Activated T-helper 9 cell treated with anti-CD3 and anti-CD28 coated beads, Interleukin-2, amount 50 U/mL, for 16 hours (primary cell): ENCODE data around the gene GOLT1A.

Experiments used
- DNase-seq: peaks from one replicate; pipeline ENCODE4 v3.0.0-alpha.2; 2020; ENCODE audit warnings: low read depth

Gene GOLT1A

DNA sequence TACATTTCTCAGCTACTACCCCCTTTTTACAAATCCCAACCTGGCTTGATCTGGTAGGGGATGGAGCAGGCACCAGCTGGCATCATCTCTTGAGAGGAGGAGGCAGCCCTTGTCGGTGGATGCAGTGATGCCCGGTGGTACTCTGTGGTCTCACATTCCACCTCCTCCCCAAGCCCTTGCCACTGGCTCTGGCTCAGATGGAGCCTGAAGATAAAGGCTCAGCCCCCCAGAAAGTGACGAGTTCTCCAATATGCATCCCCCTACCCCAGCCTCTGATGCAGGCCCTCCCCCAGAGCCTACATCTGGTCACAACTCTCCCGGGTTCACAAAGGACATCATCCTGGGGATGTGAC, 3.8 kb upstream of the GOLT1A start:
- DNase-seq, result no peak

DNA sequence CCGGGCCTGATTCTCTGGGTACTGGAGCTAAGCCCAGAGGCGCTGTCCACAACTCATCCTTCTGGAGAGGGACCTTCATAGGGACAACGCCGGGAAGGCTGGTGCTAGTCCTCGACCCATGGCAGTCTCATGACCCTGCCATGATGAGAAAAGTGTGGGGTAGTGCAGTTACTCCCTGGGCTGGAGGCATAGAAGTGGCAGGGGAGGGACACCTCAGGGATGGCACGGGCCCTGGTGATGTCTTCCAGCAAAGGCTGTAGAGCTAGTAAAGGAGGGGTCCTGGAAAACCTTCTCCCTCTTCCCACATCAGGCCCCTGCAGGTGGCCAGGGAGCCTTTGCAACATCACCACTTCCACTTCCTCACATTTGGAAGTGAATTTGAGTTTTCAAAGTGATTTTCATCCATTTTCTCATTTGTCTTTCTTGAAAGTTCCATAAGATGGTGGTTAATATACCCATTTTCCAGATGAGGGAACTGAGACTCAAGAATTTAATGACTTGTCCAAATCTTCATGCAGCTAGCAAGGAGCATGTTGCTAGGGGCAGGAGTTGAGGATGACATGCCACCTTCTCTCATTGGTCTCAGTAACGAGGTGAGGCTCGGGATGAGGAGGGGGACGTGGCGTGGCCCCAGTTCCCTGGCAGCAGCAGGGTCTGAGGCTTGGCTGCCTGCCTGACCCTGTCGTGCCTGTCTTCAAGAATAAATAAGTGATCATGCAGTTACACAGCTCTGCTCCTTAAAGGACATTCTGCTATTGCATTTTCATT, 3.3 kb upstream of the GOLT1A start:
- no peak for DNase-seq

DNA sequence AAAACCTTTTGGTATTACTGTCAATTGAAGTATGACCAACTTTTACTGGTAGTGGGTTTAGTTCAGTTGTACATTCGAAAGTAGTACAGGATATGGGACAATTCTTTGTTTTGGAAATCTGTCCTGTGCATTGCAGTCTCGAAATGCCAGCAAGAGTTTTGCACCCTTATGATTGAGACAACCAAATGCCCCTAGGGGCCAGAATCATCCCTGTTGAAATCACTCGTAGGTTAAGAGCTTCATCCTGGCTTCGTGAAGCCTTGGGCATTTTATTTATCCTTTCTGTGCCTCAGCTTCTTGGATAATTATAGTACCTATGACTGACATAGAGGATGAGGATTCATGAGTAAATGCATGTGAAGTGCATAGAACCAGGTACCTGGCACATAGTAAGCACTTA, 2.4 kb upstream of the GOLT1A start:
- no peak for DNase-seq

DNA sequence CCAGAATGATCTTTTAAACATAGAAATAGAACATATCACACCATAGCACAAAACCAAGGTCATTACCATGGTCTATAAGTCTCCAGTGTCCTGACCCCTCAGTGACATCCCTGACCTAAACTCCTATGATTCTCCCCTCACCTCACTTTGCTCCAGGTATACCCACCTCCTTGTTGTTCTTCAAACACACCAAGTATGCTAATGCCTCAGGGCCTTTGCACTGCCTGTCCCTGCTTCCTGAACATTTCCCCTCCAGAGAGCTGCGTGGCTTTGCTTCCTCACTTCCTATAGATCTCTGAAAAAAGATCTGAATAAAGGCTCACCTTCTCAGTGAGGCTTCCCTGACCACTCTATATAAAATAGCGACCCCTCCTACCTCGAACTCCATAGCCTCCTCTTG, 1.1 kb downstream of the GOLT1A start:
- no peak for DNase-seq

DNA sequence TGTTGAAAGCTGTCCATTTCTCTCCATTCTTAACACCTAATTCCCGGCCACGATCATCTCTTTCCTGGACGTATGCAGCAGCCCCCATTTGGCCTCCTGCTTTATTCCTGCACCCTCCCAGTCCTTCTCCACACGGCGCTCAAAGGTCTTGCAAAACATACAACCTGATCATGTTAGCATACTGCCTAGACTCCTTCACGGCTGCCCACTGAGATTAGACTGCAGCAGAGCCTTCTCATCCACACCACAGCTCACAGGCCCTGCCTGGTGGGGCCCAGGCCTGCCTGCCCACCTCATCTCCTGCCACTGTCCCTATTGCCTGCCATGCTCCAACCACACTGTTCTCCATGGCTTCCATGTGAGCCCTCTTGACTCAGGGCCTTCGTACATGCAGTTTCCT, 2.7 kb downstream of the GOLT1A start:
- DNase-seq, result no peak

DNA sequence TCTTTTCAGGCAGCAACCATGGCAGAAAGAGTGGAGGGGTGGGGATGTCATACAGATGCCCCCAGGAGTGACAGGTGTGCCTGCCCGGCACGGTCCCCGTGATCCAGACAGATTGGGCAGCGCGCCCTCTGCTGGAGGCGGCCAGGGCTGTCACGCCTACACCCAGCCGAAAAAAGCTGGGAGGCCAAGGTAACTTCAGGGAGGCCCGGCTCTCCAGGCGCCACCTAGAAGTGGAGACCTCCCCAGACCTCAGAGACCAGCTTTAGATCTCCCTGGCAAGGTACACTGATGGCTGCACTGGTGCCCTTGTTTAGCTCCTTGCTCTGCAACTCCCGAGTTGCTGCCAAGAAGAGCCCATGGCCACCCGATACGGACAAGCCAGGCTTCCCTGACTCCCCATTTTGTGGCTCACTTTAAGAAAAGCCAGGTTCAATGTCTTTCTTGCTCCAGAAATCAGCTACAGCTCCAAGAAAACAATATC, 6.6 kb downstream of the GOLT1A start:
- peak; percentile 62 for DNase-seq

DNA sequence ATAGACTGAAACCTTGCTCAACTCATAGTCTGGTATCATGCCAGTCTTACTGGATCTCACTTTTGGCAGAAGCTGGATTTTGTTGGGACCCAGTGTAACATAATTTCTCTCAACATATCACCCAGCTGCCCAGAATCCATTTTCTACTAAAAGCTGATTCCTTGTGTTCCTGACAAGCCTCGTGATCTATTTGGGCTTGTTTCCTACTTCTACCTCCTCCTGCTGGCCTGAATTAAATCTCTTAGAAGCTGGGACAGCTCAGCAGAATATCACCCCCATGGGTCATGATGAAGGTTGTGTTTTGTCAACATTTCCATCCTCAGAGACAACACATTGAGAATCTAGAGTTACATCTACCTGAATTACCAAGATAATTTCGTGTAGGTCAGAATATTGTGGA, 7.7 kb downstream of the GOLT1A start:
- DNase-seq, result no peak

DNA sequence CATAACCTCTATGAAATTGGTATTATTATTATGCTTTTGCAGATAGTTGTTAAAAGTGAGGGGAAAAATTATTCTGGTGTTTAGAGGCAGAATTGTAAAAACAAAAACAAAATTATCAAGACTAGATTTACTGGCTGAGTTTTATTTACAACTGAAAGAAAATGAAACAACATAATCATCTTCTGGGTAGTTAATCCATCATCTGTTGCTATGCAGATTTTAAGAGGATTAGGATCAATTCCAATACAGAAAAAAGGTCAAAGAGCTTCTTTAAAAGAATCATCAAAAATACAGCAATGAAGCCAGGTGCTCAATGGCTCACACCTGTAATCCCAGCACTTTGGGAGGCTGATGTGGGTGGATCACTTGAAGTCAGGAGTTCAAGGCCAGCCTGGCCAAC, 8.3 kb downstream of the GOLT1A start:
- no peak for DNase-seq

DNA sequence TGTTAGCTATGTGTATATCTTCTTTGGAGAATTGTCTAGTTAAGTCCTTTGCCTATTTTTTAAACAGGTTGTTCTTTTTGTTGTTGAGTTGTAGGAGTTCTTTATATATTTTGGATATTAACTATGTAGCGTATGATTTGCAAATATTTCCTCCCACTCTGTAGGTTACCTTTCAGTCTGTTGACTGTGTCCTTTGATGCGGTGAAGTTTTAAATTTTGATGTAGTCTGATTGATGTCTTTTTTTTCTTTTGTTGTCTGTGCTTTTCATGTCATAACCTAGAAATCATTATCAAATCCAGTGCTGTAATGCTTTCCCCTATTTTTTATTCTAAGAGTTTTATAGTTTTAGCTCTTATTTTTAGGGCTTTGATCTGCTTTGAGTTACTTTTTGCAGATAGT, 8.8 kb downstream of the GOLT1A start:
- no peak for DNase-seq

DNA sequence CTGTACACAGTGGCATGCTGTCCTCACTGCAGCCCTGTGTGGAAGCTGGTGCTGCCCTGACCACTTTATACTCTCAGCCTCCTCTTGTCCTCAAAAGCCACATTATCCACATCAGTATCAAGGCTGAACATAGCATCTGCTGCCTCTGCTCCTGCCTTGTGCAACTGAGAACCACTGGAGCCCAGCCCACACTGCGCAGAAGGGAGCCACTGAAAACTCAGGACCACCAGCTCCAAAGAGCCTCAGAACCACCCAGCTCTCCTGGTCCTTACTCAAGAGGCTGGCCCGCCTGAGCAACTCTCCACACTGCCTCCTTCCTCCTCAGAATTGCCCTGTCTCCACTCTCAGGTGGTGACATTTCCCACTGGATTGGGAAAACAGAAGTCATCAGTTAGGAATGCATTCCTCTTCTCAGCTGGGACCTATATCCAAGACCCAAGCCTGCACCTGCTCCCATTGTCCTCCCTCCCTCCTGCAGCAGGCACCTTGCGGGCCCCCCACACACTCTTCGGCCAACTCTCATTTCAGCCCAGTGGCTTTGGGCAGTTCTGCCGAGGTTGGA, 10.5 kb downstream of the GOLT1A start:
- no peak for DNase-seq

DNA sequence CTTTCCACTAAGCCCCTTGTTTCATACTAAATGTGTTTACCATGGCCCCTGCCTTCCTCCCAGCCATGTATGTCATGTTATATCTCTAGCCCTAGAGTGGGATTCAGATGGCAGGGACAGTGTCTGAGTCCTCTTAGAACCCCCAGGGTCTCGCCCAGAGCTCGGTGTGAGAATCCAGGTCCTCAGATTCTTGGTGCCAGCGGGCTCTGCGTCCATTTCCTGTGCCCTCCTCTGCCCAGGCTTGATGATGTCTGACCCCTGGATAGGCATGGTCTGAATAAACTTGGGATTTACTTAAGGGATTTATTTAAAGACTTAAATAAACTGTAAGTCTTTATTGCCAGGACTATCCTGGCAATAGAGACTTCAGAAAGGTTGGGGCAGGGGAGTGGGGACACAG, 11.3 kb downstream of the GOLT1A start:
- no peak for DNase-seq

DNA sequence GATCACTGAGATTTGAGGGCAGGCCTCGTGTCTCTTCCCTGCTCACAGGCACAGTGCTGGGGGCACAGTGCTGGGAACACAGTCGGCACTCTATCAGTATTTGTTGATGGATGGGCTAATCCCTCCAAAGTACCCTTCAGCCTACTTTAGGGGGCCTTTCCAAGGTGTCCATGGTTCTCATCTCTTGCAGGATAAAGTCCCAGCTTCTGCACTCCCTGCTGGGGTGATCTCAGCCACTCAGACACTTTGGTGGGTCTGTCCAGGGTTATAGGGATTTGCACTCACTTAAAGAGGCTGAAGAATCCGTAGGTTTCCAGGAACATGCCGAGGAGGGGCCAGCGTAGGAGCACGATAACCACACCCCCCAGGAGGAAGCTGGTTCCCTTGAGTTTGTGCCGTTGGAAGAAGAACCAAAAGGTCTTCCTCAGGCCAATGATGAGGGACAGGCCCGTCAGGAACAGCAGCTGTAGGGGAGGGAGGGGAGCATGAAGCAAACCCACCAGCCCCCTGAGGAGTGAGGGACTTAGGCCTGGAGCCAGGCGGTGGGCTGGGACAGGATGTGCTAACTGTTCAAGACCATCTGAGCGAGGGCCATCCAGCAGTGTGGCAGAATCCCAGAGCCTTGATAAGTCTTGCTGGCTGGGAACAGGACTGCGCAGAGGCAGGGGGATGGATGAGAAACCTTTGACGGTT, 12.3 kb downstream of the GOLT1A start:
- DNase-seq, result no peak

DNA sequence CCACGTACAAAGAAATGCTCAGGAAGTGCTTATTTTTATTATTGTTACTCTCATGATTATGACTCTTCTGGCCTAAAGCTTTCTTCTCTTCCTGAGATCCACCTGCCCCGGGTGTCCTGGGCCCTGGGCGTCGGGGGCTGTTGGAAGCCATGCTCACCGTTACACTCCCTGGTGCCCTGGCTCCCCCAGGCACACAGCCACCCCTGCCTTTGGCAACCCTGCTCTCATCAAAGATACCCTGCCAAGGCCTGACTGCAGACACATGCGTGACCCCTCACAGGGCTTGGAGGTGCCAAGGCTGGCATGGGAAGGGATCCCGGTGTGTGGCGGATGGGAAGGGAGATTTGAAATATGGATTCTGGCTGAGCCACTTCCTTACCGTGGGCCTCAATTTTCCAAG, 14.2 kb downstream of the GOLT1A start:
- no peak for DNase-seq

DNA sequence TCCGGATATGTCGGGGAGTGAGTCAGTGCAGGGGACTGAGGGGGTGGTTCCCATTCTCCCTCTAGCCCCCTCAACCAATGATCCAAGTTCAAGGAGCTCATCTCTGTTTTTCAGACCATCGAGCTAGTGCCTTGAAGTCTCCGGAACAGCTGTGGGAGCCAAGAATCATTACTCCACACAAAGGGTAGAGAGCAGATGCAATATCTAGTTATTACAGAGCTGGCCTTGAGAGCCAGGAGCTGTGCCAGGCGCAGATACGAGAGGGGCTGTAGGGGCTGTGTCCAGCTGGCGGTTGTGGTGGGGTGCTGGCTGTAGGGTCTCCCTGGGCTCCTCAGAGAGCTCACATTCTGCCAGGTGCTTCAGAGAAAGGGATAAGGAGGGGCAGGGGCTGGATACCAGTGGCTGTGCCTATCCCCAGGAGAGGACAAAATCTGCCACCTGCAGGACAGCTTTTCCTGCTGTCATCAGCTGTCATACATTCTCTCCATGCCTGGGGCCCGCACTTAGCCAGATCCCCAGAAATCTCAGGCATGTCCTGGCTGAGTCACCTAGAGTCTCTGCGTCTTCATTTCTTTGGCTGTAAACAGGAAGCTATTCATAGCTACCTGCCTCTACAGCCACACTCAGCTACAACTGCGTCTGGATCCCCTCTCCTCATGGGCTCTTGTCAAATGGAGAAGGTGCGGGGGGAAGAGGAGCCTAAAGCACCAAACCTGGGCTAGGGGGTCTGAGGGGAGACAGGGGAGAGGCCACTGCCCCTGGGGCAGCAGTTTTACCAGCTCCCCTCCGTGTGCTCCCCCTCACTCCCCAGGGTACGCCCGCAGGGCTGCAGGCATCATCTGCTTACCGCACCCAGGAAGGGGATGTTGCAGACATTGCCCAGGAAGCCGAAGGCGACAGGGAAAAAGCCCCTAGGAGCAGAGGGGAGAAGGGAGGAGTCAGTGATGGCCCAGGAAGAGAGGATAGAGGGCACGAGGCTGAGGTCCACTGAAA, 15.1 kb downstream of the GOLT1A start:
- DNase-seq, result no peak

DNA sequence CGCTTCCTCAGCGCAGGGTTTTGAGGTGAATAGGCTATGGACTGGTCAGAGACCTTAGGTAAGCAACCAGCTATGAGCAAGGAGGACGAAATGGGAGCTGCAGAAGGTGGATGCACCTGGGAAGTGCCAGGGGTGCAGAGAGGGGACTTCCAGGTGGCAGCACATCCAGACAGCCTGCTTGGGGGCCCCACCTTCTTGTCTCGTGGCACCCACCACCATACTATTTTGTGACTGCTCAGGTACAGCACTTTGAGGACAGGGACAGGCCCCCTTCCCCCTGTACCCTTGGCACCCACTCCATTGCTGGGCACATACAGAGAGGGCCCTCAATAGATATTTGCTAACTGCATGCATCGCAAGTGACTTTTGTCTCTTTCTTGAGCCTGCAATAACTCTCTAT, 16.7 kb downstream of the GOLT1A start:
- DNase-seq, result no peak

DNA sequence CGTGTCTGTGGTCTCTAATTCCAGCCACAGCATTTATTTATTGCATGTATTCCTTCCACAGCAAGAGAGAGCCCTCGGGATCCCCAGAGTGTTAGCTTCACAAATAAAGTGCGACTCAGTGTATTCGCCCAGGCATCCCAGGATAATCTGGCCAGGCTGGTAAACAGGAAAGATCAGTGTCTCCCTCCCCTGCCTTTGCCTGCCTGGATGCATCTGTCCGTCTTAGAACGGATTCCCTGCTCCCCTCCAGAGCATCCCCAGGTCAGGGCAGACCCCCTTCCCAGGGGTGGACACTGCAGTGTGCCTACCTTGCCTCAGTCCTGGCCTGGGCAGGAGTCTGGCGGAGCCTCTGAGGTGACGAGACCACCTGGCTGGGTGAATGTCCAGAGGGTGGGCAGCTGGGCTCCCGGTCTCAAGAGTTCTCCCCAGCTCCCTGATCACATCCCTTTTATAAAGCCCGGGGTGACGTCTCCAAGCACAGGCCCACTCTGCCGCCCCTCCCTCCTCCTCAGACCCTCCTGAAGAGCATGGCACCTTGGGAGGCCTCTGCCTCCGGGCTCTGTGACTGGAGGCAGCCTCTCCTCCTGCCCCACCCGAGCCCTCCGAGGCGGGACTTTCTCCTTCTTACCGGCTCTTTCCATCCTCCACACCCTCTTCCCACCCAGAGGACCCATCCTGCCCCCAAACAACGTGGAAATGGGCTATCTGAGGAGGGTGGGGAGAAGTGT, 17.6 kb downstream of the GOLT1A start, which contains the start of gene KISS1:
Gene KISS1, minus strand, starts transcription at position 424 of the 728 bp plus-strand sequence. CDS start 3,615 bp downstream, outside the sequence.
- no peak for DNase-seq

DNA sequence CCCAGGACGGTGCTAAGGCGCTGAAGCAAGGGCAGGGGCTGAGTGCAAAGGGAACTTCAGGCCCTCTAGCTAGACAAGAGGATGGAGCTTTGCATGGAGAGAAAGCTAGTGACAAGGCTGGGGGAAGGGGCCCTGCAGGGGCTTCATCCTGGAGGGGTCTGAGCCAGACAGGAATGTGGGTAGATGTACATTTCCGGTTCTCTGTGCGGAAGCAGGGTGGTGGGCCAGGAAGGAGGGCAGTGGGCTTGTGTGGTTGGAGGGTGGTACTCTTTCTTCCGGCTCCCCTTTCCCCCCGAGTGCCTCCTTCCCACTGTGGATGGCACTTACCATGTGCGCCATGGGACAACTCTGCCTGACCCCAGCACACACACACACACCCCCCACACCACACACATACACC, 19.0 kb downstream of the GOLT1A start:
- no peak for DNase-seq

DNA sequence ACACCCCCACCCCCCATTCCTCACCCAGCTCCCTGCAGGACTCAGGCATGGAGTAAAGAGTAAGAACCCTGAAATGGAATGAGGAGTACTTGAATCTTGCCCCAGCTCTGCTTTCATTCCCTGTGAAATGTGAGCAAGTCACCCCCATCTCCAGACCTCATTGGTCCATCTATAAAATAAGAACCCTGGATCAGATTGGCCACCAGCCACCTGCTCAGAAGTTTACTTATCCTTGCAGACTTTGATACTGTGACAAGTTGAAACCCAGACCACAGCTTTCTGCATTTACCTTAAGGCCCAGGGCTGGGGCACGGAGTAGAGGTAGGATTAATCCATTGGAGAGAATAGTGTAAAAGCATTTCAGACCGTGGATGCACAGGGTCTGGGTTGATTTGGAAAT, 19.7 kb downstream of the GOLT1A start:
- DNase-seq, result no peak

DNA sequence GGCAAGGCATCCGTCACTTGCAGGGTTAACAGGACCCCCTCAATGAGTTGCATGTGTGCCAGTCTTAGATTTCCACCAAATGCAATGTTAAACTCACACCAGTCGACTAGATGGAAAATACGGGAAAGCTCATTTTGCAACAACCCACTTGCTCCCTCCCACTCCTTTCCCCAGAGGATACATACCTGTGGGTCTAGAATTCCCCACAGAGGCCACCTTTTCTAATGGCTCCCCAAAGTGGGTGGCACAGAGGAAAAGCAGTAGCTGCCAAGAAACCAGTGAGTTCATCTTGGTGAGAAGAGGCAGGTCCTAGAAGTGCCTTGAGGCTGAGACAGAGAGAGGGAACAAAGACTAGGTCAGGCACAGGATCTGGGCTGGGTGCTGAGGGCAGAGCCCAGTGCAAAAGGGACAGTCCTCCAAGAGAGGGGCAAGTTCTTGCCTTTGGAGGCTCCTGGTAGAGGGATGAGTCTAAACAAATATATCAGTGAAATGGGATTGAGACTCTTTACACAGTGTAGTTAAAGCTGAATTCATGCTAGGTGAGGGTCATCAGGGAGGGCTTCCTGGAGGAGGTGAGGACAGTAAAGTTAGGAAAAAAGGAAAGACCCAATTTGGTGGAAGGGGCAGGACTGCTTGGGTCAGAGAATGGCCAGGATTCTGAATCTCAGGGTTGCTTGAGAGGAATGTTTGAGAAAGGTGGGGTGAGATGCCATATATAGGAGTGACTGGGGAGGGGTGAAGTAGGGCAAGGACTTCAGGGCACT, 21.0 kb downstream of the GOLT1A start:
- DNase-seq, result no peak

DNA sequence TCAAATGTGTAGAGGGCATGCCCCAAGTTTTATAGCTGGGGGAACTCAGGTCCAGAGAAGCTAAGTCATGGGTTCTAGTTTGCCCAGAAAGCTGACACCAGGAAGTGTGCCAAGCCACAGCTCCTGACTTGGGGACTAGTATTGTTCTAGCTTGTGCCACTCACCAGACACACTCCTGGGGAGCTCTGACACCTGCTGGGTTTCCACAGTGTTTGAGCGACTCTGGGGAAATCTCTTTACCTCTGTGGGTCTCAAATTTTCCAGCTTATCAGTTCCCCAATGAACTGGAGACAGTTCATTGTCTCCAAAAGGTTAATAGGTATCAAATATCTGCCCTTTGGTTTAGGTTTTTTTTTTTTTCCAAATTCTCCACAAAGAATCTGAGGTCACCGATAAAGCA, 21.7 kb downstream of the GOLT1A start:
- DNase-seq, result no peak

DNA sequence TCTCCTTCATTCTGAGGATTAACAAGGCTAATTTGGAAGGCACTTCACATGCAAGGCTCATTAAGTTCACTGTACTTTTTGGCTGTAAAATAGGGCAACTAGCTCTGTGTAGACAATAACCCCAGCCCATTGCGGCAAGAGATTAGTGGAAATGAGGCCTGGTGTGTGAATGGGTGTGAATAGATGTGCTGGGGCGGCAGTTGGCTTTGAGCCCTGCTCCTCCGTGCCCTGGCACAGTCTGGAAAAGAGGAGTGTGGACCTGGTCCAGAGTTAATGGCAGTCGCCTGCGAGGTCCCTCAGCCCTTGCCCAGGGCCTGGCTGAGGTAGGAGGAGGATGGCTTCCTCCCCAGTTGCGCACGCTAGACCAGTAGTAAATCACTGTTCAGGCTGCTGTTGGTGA, 22.3 kb downstream of the GOLT1A start:
- DNase-seq, result no peak
